Neural cell (in vitro differentiated cells): ENCODE measurements around the gene RALGPS1. TPM values are rescaled to one million over a fixed set of nuclear protein-coding genes. Genes with fewer than 3 reads are reported as not detected.

Source experiments
- H2AFZ ChIP-seq: fragments of 200-600, 300-800 bp; sonication (generic), shearing (Covaris generic); 2 replicates; pipeline ENCODE4 v1.6.0; 2014; ENCODE audit warnings: low read depth, mild to moderate bottlenecking, antibody characterized with exemption, low read length, moderate library complexity
- H3F3A ChIP-seq: fragments of 200-600 bp; shearing (Covaris generic); 2 replicates; pipeline ENCODE4 v1.6.1; 2016; ENCODE audit warnings: mild to moderate bottlenecking, moderate library complexity, mixed read lengths, antibody characterized with exemption, low read length; ENCODE audit not compliant: insufficient read depth, poor library complexity, severe bottlenecking
- H3K27ac ChIP-seq: fragments of 200-600, 300-800 bp; sonication (generic), shearing (Covaris generic); 2 replicates; pipeline ENCODE4 v1.5.1; 2014; ENCODE audit warnings: mild to moderate bottlenecking, low read length, moderate library complexity
- H3K27me3 ChIP-seq: fragments of 300-800, 200-600 bp; sonication (generic), shearing (Covaris generic); 2 replicates; pipeline ENCODE4 v1.6.0; 2014; ENCODE audit warnings: mild to moderate bottlenecking, low read depth, low read length, moderate library complexity; ENCODE audit not compliant: insufficient read depth
- H3K36me3 ChIP-seq: fragments of 300-800, 200-600 bp; sonication (generic), shearing (Covaris generic); 2 replicates; pipeline ENCODE4 v1.5.1; 2014; ENCODE audit warnings: mild to moderate bottlenecking, antibody characterized with exemption, low read length, moderate library complexity; ENCODE audit not compliant: insufficient read depth
- H3K4me2 ChIP-seq: fragments of 300-800, 200-600 bp; sonication (generic), shearing (Covaris generic); 2 replicates; pipeline ENCODE4 v1.6.0; 2014; ENCODE audit warnings: mild to moderate bottlenecking, low read length
- H3K4me3 ChIP-seq: fragments of 300-800, 200-600 bp; sonication (generic), shearing (Covaris generic); 2 replicates; pipeline ENCODE4 v1.5.1; 2014; ENCODE audit warnings: mild to moderate bottlenecking, low read length, moderate library complexity
- H3K79me2 ChIP-seq: fragments of 200-600 bp; shearing (Covaris generic); replicated peaks from 2 replicates; pipeline ENCODE4 v1.6.0; 2014; ENCODE audit warnings: mild to moderate bottlenecking, low read length, moderate library complexity; ENCODE audit not compliant: insufficient read depth
- H3K9ac ChIP-seq: fragments of 300-800, 200-600 bp; sonication (generic), shearing (Covaris generic); 2 replicates; pipeline ENCODE4 v1.6.1; 2016; ENCODE audit warnings: mild to moderate bottlenecking, low read length, mixed read lengths
- H3K9me2 ChIP-seq: fragments of 200-600 bp; shearing (Covaris generic); 2 replicates; pipeline ENCODE4 v1.6.1; 2016; ENCODE audit warnings: mild to moderate bottlenecking, low read length, mixed read lengths; ENCODE audit not compliant: insufficient read depth
- H3K9me3 ChIP-seq: fragments of 200-600, 300-800 bp; sonication (generic), shearing (Covaris generic); 2 replicates; pipeline ENCODE4 v1.6.1; 2016; ENCODE audit warnings: mild to moderate bottlenecking, mixed run types, low read length, moderate library complexity, mixed read lengths
- H4K20me1 ChIP-seq: fragments of 200-600 bp; shearing (Covaris generic); 2 replicates; pipeline ENCODE4 v1.6.1; 2016; ENCODE audit warnings: mild to moderate bottlenecking, mixed run types; ENCODE audit not compliant: insufficient read depth
- CTCF ChIP-seq: fragments of 450-650 bp; IDR thresholded peaks from 2 replicates; pipeline ENCODE4 v1.5.1; 2014; ENCODE audit warnings: antibody characterized with exemption, mild to moderate bottlenecking, moderate library complexity; ENCODE audit not compliant: poor library complexity, severe bottlenecking
- EP300 ChIP-seq: fragments of 450-650 bp; conservative IDR thresholded peaks from 2 replicates; pipeline ENCODE4 v1.6.1; 2014; ENCODE audit warnings: antibody characterized with exemption, mild to moderate bottlenecking, moderate library complexity; ENCODE audit not compliant: poor library complexity, severe bottlenecking
- EZH2 ChIP-seq: fragments of 200-600, 300-800 bp; shearing (Covaris generic), sonication (generic); IDR thresholded peaks from 2 replicates; pipeline ENCODE4 v1.6.1; 2014; ENCODE audit warnings: antibody characterized with exemption, low read length, borderline replicate concordance, mild to moderate bottlenecking; ENCODE audit not compliant: insufficient read depth, poor library complexity, severe bottlenecking
- MXI1 ChIP-seq: fragments of 450-650 bp; conservative IDR thresholded peaks from 2 replicates; pipeline ENCODE4 v1.6.1; 2014; ENCODE audit warnings: antibody characterized with exemption, mild to moderate bottlenecking; ENCODE audit not compliant: poor library complexity, severe bottlenecking
- POLR2AphosphoS5 ChIP-seq: IDR thresholded peaks from 2 replicates; pipeline ENCODE4 v1.6.1; 2012
- RAD21 ChIP-seq: fragments of 450-650 bp; conservative IDR thresholded peaks from 2 replicates; pipeline ENCODE4 v1.6.1; 2014; ENCODE audit warnings: antibody characterized with exemption, mild to moderate bottlenecking, moderate library complexity
- REST ChIP-seq: IDR thresholded peaks from 2 replicates; pipeline ENCODE4 v1.6.1; 2012; ENCODE audit warnings: borderline replicate concordance
- SMC3 ChIP-seq: fragments of 450-650 bp; conservative IDR thresholded peaks from 2 replicates; pipeline ENCODE4 v1.6.1; 2014; ENCODE audit warnings: antibody characterized with exemption, mild to moderate bottlenecking, moderate library complexity; ENCODE audit not compliant: poor library complexity
- TAF1 ChIP-seq: IDR thresholded peaks from 2 replicates; pipeline ENCODE4 v1.6.1; 2012; ENCODE audit warnings: low read depth
- polyA plus RNA-seq: library from polyadenylated mRNA; depleted of rRNA; stranded (reverse); fragments of >200 nt; gene quantifications from 2 replicates; pipeline ENCODE4 v1.2.3, GENCODE V29; 2014

RALGPS1 gene
- polyA plus RNA-seq, 1 donor from 2014 or later, result 37.1 TPM

- Histone ChIP-seq H3K27me3 (no peaks in the 10 kb centered on the region), H3K79me2 (no peaks in the 10 kb centered on the region), H3K4me3 (no peak overlapping the region), H3F3A (no peaks in the 10 kb centered on the region), H3K9me3 (no peaks in the 10 kb centered on the region), H3K27ac (no peak overlapping the region), H3K4me2 (no peak overlapping the region), H3K9me2 (no peaks in the 10 kb centered on the region), H4K20me1 (no peaks in the 10 kb centered on the region), H3K9ac (no peak overlapping the region), H3K36me3 (no peaks in the 10 kb centered on the region), H2AFZ (no peak overlapping the region)
- TF ChIP-seq SMC3 (no peak), POLR2AphosphoS5 (no peak), CTCF (no peak), RAD21 (no peak), EP300 (no peak), REST (no peak), TAF1 (no peak), EZH2 (no peak), MXI1 (no peak)
Measured at GRCh38 chr9:127013597-127013996, 99.0 kb downstream of the RALGPS1 start.

- Histone ChIP-seq H3K9me2 (no peaks in the 10 kb centered on the region), H3K9ac (no peak overlapping the region), H3F3A (no peaks in the 10 kb centered on the region), H3K36me3 (no peaks in the 10 kb centered on the region), H3K27ac (no peak overlapping the region), H3K9me3 (no peaks in the 10 kb centered on the region), H3K79me2 (no peaks in the 10 kb centered on the region), H3K4me2 (no peak overlapping the region), H2AFZ (no peak overlapping the region), H4K20me1 (no peaks in the 10 kb centered on the region), H3K27me3 (no peaks in the 10 kb centered on the region), H3K4me3 (no peak overlapping the region)
- TF ChIP-seq EP300 (no peak), EZH2 (no peak), RAD21 (no peak), CTCF (no peak), SMC3 (no peak), REST (no peak), TAF1 (no peak), POLR2AphosphoS5 (no peak), MXI1 (no peak)
Measured at GRCh38 chr9:127014216-127014909, 99.8 kb downstream of the RALGPS1 start.
